GM23338 (cell line): ENCODE data around the gene SIRPB1. TPM values are rescaled to one million over a fixed set of nuclear protein-coding genes. Genes with fewer than 3 reads are reported as not detected.

ENCODE experiments used
- ATAC-seq: fragments of 200-7000 bp; cut with Tn5 transposase; 3 replicates; pipeline ENCODE4 v1.9.1; 2020
- DNase-seq: peaks from one replicate; pipeline ENCODE4 v3.0.0-alpha.2; 2015; ENCODE audit warnings: low spot score
- H2AFZ ChIP-seq: fragments of 200-600 bp; sonication (generic); 2 replicates; pipeline ENCODE4 v1.8.0; 2016; ENCODE audit warnings: antibody characterized with exemption, mild to moderate bottlenecking, moderate library complexity
- H3F3A ChIP-seq: fragments of 200-600 bp; sonication (generic); replicated peaks from 2 replicates; pipeline ENCODE4 v1.8.0; 2017; ENCODE audit warnings: antibody characterized with exemption, mixed run types, low read depth
- H3K27ac ChIP-seq: fragments of 200-600 bp; sonication (generic); 2 replicates; pipeline ENCODE4 v1.6.1; 2016; ENCODE audit warnings: low read depth
- H3K27me3 ChIP-seq: fragments of 200-600 bp; sonication (generic); 2 replicates; pipeline ENCODE4 v1.8.0; 2016; ENCODE audit warnings: mild to moderate bottlenecking, mixed run types, moderate library complexity; ENCODE audit not compliant: insufficient read depth
- H3K36me3 ChIP-seq: fragments of 200-600 bp; sonication (generic); 2 replicates; pipeline ENCODE4 v1.8.0; 2016; ENCODE audit warnings: mild to moderate bottlenecking; ENCODE audit not compliant: insufficient read depth
- H3K4me1 ChIP-seq: fragments of 200-600 bp; sonication (generic); 2 replicates; pipeline ENCODE4 v1.8.0; 2016; ENCODE audit warnings: mild to moderate bottlenecking, moderate library complexity; ENCODE audit not compliant: insufficient read depth
- H3K4me2 ChIP-seq: fragments of 200-600 bp; sonication (generic); 2 replicates; pipeline ENCODE4 v1.7.1; 2017; ENCODE audit warnings: mixed run types
- H3K4me3 ChIP-seq: fragments of 200-600 bp; sonication (generic); 2 replicates; pipeline ENCODE4 v1.6.1; 2016; ENCODE audit warnings: mixed run types
- H3K79me2 ChIP-seq: fragments of 200-600 bp; sonication (generic); replicated peaks from 2 replicates; pipeline ENCODE4 v1.8.0; 2017; ENCODE audit warnings: mild to moderate bottlenecking; ENCODE audit not compliant: insufficient read depth
- H3K9me2 ChIP-seq: fragments of 200-600 bp; sonication (generic); 2 replicates; pipeline ENCODE4 v1.8.0; 2017; ENCODE audit not compliant: insufficient read depth
- H4K20me1 ChIP-seq: fragments of 200-600 bp; sonication (generic); replicated peaks from 2 replicates; pipeline ENCODE4 v1.8.0; 2017; ENCODE audit warnings: mild to moderate bottlenecking; ENCODE audit not compliant: insufficient read depth
- H3K27ac Mint-ChIP-seq: 2 replicates; pipeline ENCODE4 v1.8.0; 2020; ENCODE audit warnings: inconsistent platforms, mild to moderate bottlenecking, moderate library complexity, mixed read lengths
- H3K27me3 Mint-ChIP-seq: 3 replicates; pipeline ENCODE4 v1.8.0; 2022; ENCODE audit warnings: low read depth, mild to moderate bottlenecking, moderate library complexity, mixed read lengths, inconsistent platforms; ENCODE audit not compliant: insufficient read depth, poor library complexity
- H3K36me3 Mint-ChIP-seq: 3 replicates; pipeline ENCODE4 v1.8.0; 2021; ENCODE audit warnings: low read depth, mild to moderate bottlenecking, inconsistent platforms, moderate library complexity, mixed read lengths
- H3K4me1 Mint-ChIP-seq: 3 replicates; pipeline ENCODE4 v1.8.0; 2020; ENCODE audit warnings: mild to moderate bottlenecking, inconsistent platforms, mixed read lengths
- H3K4me3 Mint-ChIP-seq: 3 replicates; pipeline ENCODE4 v1.8.0; 2021; ENCODE audit warnings: moderate library complexity, mild to moderate bottlenecking, inconsistent platforms, mixed read lengths
- H3K9me3 Mint-ChIP-seq: 3 replicates; pipeline ENCODE4 v1.8.0; 2020; ENCODE audit warnings: moderate library complexity, mild to moderate bottlenecking, inconsistent platforms, mixed read lengths
- CREB1 ChIP-seq: fragments of 250-450 bp; sonication (Bioruptor Pico); IDR thresholded peaks from 2 replicates; pipeline ENCODE4 v1.5.0; 2020; ENCODE audit warnings: low read depth, mild to moderate bottlenecking, moderate library complexity
- ETS1 ChIP-seq: IDR thresholded peaks from 2 replicates; pipeline ENCODE4 v1.6.1; 2016; ENCODE audit warnings: antibody characterized with exemption
- EZH2phosphoT487 ChIP-seq: fragments of 200-600 bp; sonication (generic); IDR thresholded peaks from one replicate; pipeline ENCODE4 v1.8.1; 2018; ENCODE audit warnings: antibody characterized with exemption; ENCODE audit not compliant: unreplicated experiment
- JUNB ChIP-seq: IDR thresholded peaks from one replicate; pipeline ENCODE4 v1.6.1; 2016; ENCODE audit warnings: antibody characterized with exemption; ENCODE audit not compliant: unreplicated experiment
- NANOG ChIP-seq: IDR thresholded peaks from 2 replicates; pipeline ENCODE4 v1.6.1; 2016; ENCODE audit warnings: antibody characterized with exemption, borderline replicate concordance
- POLR2AphosphoS5 ChIP-seq: IDR thresholded peaks from 2 replicates; pipeline ENCODE4 v1.6.1; 2016; ENCODE audit warnings: antibody characterized with exemption, low read depth
- REST ChIP-seq: IDR thresholded peaks from one replicate; pipeline ENCODE4 v1.6.1; 2018; ENCODE audit warnings: antibody characterized with exemption; ENCODE audit not compliant: unreplicated experiment
- STAT1 ChIP-seq: IDR thresholded peaks from one replicate; pipeline ENCODE4 v1.6.1; 2016; ENCODE audit warnings: antibody characterized with exemption; ENCODE audit not compliant: unreplicated experiment
- ZNF331 ChIP-seq: fragments of 250-450 bp; sonication (Bioruptor Pico); IDR thresholded peaks from 2 replicates; pipeline ENCODE4 v1.5.0; 2020; ENCODE audit warnings: low read depth, mild to moderate bottlenecking, moderate library complexity
- polyA plus RNA-seq: library from polyadenylated mRNA; unstranded; fragments of >200 nt; fragmentation: Nextera tagmentation; extraction: Ambion mirVana; gene quantifications from 2 replicates; pipeline ENCODE4 v1.2.1, GENCODE V29; 2016
- total RNA-seq: library from RNA; depleted of rRNA; stranded (reverse); fragments of >200 nt; shearing (Covaris generic); gene quantifications from 2 replicates; pipeline ENCODE4 v1.2.3, GENCODE V29; 2014
- TF ChIP-seq, protein P1 (sequence below): fragments of 250-450 bp; sonication (Bioruptor Pico); IDR thresholded peaks from 2 replicates; pipeline ENCODE4 v1.5.0; 2020; ENCODE audit warnings: mild to moderate bottlenecking, moderate library complexity
- TF ChIP-seq, protein P2 (sequence below), 2 experiments: fragments of 200-600 bp in 1 of 2; sonication (generic) in 1 of 2; conservative IDR thresholded peaks; 2 replicates each; pipeline versions ENCODE4 v1.5.1 to v1.6.1; 2016 to 2017; ENCODE audit warnings: antibody characterized with exemption in 2 of 2, low read depth in 2 of 2, mild to moderate bottlenecking in 2 of 2, moderate library complexity in 1 of 2

The SIRPB1 gene
- total and polyA plus RNA-seq, 2 experiments from 2014 or later, result not detected

DNA sequence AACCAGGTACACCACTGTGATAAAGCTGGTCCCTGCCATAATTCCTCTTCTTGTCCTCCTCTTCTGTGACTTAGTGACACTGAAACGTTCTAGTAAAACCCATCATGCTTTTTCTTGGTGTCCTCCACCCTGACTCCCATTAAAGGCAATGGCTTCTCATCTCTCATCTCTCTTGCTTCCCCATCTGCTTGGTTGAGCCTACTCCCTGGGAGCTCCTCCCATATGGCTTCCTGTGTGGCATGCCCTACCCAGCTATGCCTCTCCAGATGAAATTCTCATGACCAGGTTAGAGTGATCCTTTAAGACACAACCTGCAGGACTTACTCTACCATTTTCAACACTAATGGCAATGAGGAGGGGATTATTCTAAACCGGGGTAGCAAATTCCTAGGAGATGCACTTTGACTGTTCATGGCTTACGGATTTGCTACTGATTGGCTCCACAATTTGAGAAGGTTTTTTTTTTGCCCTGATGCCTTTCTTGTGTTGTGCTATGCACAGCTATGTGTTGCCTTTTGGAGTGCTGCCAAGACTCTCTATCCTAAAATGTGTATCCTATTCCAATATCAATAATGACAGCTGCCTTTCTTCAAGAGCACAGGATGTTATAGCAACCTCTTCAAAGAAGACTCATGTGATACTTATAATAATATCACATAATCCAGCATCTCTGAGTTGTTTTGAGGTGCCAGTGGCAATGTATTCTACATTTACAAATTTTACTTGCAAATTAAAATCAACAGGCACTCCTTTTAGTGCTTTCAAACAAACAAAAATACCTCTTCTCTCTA lies 31.7 kb upstream of the SIRPB1 start:
- Histone ChIP-seq H3K27ac (no peak overlapping the region), H3K9me2 (no peaks in the 10 kb centered on the region), H3F3A (no peaks in the 10 kb centered on the region), H4K20me1 (no peaks in the 10 kb centered on the region), H3K4me1 (no peaks in the 10 kb centered on the region), H3K79me2 (no peaks in the 10 kb centered on the region), H3K27me3 (no peaks in the 10 kb centered on the region), H2AFZ (no peak overlapping the region), H3K4me3 (no peak overlapping the region), H3K4me2 (no peak overlapping the region), H3K36me3 (no peaks in the 10 kb centered on the region)
- Mint-ChIP-seq H3K27ac (no peak overlapping the region), H3K4me3 (no peak overlapping the region), H3K27me3 (peaks cover 2% of the 10 kb centered on the region), H3K4me1 (no peaks in the 10 kb centered on the region), H3K9me3 (no peaks in the 10 kb centered on the region), H3K36me3 (no peaks in the 10 kb centered on the region)
- ATAC-seq (no peak), DNase-seq (no peak)
- no peak for TF ChIP-seq JUNB
- TF ChIP-seq NANOG, result no peak
- no peak for TF ChIP-seq POLR2AphosphoS5
- TF ChIP-seq CREB1 (CRISPR knock-in tag), result no peak
- TF ChIP-seq, protein P1, sequence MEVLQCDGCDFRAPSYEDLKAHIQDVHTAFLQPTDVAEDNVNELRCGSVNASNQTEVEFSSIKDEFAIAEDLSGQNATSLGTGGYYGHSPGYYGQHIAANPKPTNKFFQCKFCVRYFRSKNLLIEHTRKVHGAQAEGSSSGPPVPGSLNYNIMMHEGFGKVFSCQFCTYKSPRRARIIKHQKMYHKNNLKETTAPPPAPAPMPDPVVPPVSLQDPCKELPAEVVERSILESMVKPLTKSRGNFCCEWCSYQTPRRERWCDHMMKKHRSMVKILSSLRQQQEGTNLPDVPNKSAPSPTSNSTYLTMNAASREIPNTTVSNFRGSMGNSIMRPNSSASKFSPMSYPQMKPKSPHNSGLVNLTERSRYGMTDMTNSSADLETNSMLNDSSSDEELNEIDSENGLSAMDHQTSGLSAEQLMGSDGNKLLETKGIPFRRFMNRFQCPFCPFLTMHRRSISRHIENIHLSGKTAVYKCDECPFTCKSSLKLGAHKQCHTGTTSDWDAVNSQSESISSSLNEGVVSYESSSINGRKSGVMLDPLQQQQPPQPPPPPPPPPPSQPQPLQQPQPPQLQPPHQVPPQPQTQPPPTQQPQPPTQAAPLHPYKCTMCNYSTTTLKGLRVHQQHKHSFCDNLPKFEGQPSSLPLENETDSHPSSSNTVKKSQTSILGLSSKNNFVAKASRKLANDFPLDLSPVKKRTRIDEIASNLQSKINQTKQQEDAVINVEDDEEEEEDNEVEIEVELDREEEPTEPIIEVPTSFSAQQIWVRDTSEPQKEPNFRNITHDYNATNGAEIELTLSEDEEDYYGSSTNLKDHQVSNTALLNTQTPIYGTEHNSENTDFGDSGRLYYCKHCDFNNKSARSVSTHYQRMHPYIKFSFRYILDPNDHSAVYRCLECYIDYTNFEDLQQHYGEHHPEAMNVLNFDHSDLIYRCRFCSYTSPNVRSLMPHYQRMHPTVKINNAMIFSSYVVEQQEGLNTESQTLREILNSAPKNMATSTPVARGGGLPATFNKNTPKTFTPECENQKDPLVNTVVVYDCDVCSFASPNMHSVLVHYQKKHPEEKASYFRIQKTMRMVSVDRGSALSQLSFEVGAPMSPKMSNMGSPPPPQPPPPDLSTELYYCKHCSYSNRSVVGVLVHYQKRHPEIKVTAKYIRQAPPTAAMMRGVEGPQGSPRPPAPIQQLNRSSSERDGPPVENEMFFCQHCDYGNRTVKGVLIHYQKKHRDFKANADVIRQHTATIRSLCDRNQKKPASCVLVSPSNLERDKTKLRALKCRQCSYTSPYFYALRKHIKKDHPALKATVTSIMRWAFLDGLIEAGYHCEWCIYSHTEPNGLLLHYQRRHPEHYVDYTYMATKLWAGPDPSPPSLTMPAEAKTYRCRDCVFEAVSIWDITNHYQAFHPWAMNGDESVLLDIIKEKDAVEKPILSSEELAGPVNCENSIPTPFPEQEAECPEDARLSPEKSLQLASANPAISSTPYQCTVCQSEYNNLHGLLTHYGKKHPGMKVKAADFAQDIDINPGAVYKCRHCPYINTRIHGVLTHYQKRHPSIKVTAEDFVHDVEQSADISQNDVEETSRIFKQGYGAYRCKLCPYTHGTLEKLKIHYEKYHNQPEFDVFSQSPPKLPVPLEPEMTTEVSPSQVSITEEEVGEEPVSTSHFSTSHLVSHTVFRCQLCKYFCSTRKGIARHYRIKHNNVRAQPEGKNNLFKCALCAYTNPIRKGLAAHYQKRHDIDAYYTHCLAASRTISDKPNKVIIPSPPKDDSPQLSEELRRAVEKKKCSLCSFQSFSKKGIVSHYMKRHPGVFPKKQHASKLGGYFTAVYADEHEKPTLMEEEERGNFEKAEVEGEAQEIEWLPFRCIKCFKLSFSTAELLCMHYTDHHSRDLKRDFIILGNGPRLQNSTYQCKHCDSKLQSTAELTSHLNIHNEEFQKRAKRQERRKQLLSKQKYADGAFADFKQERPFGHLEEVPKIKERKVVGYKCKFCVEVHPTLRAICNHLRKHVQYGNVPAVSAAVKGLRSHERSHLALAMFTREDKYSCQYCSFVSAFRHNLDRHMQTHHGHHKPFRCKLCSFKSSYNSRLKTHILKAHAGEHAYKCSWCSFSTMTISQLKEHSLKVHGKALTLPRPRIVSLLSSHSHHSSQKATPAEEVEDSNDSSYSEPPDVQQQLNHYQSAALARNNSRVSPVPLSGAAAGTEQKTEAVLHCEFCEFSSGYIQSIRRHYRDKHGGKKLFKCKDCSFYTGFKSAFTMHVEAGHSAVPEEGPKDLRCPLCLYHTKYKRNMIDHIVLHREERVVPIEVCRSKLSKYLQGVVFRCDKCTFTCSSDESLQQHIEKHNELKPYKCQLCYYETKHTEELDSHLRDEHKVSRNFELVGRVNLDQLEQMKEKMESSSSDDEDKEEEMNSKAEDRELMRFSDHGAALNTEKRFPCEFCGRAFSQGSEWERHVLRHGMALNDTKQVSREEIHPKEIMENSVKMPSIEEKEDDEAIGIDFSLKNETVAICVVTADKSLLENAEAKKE (CRISPR knock-in tag), result no peak
- TF ChIP-seq, protein P2, sequence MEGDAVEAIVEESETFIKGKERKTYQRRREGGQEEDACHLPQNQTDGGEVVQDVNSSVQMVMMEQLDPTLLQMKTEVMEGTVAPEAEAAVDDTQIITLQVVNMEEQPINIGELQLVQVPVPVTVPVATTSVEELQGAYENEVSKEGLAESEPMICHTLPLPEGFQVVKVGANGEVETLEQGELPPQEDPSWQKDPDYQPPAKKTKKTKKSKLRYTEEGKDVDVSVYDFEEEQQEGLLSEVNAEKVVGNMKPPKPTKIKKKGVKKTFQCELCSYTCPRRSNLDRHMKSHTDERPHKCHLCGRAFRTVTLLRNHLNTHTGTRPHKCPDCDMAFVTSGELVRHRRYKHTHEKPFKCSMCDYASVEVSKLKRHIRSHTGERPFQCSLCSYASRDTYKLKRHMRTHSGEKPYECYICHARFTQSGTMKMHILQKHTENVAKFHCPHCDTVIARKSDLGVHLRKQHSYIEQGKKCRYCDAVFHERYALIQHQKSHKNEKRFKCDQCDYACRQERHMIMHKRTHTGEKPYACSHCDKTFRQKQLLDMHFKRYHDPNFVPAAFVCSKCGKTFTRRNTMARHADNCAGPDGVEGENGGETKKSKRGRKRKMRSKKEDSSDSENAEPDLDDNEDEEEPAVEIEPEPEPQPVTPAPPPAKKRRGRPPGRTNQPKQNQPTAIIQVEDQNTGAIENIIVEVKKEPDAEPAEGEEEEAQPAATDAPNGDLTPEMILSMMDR (conservative IDR thresholded peaks at IDR 0.05; ENCODE audit: low read depth in 2 of 2), result no peak
- TF ChIP-seq REST, result no peak
- no peak for TF ChIP-seq EZH2phosphoT487
- no peak for TF ChIP-seq ZNF331
- TF ChIP-seq STAT1, result no peak
- no peak for TF ChIP-seq ETS1
